AG20443 (cell line): ENCODE data around the gene VWA3B.

Experiments used
- DNase-seq: peaks from one replicate; pipeline ENCODE4 v3.0.0; 2012; ENCODE audit warnings: low spot score, mixed read lengths

VWA3B gene

DNA sequence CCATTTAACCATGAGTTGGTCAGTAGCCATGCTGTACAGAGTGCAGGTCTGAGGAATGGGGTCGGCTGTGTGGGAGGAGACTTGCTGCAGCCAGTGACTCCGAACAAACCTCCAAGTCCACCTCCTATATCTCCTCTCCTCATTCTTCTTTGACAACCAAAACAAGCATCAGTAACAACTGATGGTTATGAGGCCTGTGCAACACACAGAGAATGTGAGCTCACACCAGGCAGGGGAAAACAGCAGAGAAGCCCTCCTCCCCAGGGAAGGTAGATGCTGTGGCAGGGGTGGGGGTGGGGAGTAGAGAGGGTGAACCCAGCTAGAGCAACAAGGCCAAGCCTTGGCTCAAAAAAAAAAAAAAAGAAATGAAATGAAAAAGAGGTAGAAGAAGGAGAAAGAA, 247.0 kb downstream of the VWA3B start:
- no peak for DNase-seq

DNA sequence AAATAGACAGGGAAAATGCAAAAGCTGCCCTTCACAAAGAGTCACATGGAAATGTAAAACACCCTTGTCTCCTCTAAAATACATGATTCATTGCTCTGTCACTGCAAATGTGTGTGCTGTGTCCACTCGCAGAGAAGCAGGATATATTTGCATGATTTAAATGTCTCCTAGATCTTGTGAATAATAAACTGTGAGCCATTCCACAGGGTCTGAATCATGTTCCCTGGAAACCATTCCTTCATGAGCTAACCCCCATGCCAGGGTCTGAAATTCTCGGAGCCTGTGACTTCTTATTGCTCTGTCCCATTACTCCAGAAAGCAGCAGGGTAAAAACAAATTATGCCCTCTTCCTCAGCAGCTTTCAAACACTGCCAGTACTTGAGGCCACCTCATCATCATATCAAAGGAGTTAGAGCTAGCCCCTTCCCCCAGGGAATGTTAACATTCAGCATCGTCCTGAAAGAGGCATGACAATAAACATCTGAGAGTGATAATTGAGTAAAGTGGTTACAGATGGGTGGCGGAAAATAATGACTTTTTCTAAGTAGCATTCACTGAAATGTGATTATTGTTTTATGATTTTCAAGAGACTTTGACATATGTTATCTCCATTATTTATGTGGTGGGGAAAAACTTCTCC, 247.6 kb downstream of the VWA3B start:
- peak; percentile 84 for DNase-seq

DNA sequence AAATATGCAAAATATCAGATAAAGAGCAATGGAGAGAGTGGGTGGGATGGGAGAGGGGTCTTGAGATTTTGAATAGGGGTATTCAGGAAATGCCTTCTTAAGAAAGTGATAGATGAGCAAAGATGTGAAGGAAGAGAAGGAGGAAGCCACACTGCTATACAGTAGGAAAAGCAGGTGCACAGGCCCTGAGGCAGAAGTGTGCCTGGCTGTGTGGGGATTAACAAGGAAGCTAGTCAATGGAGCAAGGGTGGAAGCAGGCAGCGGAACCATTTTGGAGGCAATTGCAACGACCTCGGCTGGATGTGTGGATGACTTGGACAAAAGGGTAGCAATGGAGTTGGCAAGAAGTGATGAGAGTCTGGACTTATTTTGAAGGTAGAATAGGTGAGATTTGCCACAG, 248.3 kb downstream of the VWA3B start:
- DNase-seq: no peak

DNA sequence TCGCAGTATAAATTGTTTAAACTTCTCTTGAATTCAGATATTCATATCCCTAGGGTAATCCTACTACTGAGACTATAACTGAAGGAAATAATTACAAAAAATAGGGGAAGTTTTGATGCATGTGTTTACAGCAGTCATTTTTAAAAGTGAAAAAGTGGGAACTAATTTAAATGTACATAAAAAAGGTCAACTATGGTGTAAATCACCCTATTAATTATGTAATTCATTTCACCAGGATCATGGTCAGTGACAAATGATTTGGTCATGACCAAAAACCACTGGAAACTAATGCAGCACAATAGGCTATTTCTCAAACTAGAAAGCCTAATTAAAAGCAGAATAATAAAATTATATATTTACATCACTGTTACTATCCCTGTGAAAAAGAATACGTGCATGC, 254.3 kb downstream of the VWA3B start:
- no peak for DNase-seq

DNA sequence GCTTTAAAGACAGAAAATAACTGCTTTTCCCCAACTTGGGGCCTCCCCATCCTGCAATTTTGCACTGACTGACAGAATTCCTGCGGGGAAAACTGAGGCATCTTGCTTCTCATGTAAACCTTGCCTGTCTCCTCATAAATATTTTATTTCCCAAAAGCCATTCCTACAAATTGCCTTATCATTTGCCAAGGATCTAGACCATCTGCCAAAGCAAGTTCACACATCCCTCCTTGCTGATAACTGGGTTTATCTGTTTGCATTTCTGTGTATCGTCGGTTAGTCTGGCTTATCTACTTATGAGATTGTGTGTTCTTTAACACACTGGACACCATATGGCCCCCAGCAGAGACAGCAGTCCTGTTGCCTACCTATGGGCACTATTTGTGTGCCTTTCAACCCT, 256.3 kb downstream of the VWA3B start:
- DNase-seq: no peak

DNA sequence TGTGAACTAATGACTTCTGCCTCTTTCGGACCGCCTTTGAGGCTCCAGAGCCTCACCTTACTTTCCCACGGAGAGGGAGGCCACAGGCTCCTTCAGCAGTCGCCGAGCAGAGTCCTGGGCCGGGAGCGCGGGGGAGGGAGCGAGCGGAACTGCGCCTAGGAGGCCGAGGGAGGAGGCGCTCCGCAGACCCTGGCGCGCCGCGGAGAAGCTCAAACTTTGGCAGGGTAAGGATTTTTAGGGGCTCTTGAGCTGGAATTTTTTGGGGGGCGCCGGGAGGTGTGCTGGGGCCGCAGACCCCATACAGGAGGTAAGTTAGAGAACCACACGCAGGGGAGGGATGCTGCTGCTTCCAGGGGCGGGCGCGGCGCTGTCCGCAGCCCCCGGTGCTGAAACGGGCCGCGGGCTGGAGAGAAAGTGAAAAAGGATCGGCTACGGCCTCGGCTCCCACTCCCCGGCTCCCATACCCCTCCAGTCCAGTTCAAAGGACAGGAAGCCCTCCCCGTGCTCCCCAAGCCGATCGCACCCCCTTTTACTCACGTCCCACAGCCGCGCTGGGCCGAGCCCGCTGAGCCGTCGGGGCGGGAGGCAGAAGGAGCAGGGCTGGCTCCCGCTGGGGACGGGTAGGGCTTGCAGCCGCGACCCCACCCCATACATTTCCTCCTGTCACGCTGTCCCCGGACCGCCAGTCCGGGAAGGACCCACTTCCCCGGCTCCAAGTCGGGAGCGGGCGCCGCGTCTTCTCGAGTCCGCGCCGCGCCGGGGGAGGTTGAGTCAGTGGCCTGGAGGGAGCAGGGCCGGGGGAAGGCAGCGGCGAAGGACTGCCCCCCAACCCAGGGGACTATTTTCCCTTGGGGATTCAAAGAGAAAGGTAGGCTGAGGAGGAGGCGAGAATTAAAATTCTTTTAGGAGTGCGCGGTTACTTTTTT, 259.6 kb downstream of the VWA3B start, which contains the start of gene CNGA3:
CNGA3 (plus strand) TSS at position 146 of the 926 bp plus-strand sequence. CDS start 23,520 bp downstream, outside the sequence.
- peak; percentile 72 for DNase-seq

DNA sequence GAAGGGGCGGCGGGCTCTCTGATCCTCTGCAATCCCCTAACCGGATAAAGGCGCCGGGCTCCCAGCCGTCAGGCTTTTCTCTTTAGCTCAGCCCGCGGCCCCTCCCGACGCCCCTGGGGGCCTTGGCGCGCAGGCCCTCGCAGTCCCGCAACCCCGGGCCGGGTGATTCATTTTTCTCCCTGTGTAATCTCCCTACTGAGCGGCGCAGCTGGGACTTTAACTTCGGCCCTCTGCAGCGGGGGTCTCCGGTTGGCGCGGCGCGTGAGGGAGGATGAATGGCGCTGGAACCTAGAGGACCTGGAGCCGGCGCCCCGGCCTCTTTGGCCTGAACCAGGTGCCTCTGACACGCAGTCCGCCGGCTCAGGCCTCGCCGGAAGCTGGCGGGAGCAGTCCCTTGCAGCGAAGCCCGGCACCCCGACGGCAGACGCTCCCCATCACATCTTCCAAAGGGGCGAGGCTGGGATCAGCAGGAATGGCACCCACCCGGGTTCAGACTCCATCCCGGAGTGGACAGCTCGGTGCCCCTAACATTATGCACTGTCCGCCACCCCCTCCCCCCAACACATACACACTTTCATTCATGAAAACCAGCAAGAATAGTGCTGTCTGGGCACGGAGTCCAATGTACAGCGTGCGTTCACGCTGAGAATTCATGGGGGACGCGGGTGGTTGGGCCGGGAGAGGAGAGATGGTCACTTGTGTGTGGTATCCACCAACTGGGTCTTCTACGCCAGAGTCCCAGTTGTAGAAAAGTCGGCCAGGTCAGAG, 260.5 kb downstream of the VWA3B start:
- DNase-seq: no peak

DNA sequence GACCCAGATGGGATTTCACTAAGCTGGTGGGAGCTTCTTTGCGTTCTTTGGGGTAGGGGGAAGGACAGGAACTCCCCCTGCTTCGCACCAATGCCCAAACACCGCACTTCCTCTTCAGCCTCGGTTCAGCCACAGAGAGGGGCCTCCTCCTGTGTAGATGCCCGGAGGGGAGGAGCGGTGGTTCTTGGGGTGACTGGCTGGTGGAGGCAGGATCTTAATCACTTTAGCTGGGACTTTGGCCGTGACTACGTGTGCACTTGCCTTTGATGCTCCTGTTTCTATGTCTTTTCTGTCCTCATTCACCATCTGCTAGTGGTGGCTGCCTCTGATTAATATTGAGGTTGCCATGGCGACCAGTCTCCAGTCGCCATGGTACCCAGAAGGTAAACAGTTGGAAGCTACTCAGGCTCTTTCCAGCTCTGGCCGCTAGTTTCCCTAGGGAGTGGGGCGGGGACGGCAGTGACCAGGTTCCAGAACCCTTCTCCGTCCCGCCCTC, 261.1 kb downstream of the VWA3B start:
- DNase-seq: no peak

DNA sequence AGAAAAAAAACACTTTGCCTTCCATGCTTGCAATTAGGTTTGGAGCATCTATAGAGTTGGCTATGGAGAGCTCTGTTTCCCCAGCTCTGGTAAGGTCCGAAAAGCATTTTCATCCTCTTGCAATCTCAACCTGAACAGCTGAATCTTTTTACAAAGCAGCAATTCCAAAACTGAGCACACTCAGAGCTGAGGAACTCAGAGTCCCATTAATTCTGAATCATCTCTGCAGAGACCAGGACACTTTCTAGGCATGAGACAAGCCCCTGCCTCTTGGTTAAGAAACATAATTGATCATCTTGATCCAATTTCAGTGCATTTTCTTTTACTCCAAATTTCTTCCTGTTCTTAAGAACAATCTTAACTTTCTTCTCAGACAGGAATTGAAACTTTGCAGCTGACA, 263.4 kb downstream of the VWA3B start:
- no peak for DNase-seq

DNA sequence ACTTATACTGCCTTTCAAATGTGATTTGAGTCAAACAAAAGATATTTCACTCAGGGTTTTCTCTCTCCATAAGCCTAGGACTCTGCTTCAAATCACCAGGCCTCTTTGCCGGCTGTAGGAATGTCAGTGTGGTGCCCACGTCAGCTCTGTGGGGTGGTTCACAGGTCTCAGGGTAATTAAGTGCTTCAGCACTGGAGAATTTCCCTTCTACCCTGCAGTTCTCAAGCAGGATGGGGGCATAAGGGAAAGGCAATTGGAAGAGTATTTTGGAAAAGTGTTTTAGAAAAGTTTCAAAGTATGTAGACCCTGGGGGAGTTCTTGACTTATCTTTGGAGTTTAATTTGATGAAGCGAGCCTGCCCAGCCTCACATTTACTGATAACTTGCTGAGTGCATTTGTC, 268.9 kb downstream of the VWA3B start:
- DNase-seq: no peak

DNA sequence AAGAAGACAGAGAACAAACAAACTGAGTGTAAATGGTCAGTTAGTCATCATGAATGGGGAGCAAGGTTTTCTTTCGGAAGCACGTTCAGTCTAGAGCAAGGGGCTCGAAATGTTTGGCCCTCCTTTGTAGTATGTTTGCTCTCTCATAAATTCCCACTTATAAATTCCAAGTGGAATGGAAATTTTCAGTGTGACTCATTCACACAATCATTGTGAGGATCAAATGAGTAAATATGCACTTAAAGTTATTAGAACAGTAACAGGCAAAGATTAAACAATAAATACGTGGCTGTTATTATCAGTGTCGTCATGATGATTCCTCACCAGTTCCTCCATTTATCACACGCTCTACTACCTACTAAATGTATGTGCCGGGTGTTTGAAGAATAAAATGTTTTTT, 269.8 kb downstream of the VWA3B start:
- DNase-seq: no peak

DNA sequence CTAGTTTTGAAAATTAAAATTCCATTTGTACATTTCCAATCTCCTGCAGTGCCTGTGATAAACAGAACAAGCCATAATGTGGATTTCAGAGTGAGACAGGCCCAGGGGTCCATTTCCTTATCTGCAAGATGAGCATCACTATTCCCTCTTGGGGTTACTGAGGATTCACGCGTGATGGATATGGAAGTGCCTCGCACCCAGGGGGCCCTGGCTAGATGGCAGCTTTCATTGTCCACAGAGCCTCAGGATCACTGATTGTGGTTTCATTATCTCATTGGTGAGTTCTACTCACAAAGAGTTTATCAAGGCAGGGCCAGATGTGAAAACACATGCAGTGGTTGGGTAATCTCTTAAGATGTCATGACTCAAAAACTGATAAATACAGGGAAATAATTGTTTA, 270.9 kb downstream of the VWA3B start:
- no peak for DNase-seq

DNA sequence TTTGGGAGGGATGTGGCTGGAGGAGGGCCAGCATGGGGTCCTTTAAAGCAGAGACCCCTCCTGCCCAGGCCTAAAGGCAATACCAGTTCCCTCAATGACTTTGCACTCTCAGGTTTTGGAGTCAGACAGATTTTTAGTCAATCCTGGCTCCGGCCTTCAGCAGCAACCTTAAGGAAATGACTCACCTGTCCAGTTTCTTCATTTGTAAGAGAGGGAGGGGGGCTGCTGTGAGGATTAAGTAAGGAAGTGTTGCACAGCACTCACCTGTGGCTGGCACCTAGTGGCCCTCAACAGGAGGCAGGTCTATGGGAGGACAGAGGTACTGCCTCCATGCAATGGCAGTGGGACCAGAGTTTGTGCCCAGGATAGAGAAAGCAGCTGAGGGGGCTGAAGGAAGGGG, 273.0 kb downstream of the VWA3B start:
- DNase-seq: no peak
